HepG2 (cell line): Measurements from ENCODE around the gene ZNF177. TPM values are rescaled to one million over a fixed set of nuclear protein-coding genes. Genes with fewer than 3 reads are reported as not detected.

Experiments
- ATAC-seq: fragments of 200-7000 bp; cut with Tn5 transposase; 3 replicates; pipeline ENCODE4 v1.9.1; 2020; ENCODE audit warnings: mild to moderate bottlenecking, moderate library complexity
- BruUV-seq: library from RNA; stranded (reverse); fragments of 400-500 nt; replicated peaks from 2 replicates; lab custom pipeline; 2021; lab: Mats Ljungman, UMichigan
- CTCF ChIA-PET: fragments of 300-600 bp; formaldehyde crosslinking; extraction: SDS; loops from one replicate; lab custom pipeline; 2021; ENCODE audit warnings: low total read pairs, inconsistent platforms, low intra/inter-chr PET ratio; lab: Yijun Ruan, JAX
- POLR2A ChIA-PET: fragments of 350-600 bp; sonication (Branson Sonifier 250); formaldehyde crosslinking; loops from one replicate; lab custom pipeline; 2020; ENCODE audit warnings: antibody characterized with exemption, inconsistent platforms; lab: Yijun Ruan, JAX
- DNase-seq: peaks from one replicate; pipeline ENCODE4 v3.0.0-alpha.2; 2015; ENCODE audit warnings: low spot score
- FAIRE-seq: peaks from 3 replicates; lab custom pipeline; 2011; peaks lifted over from hg19 to GRCh38; lab: Jason Lieb, UNC
- H2AFZ ChIP-seq: one replicate; pipeline ENCODE4 v1.6.1; 2011; ENCODE audit warnings: low read length, inconsistent platforms
- H3K27ac ChIP-seq: fragments of 300-600 bp; 3 replicates; pipeline ENCODE4 v1.8.0; 2011; ENCODE audit warnings: mixed run types, mild to moderate bottlenecking, mixed read lengths, low read length, inconsistent platforms; ENCODE audit not compliant: insufficient read depth; ENCODE audit errors: extremely low read length
- H3K27me3 ChIP-seq, 2 experiments: fragments of 200-600 bp in 1 of 2; 2 replicates in 1 of 2; 3 replicates in 1 of 2; pipeline versions ENCODE4 v1.6.0 to v1.8.0; 2011; ENCODE audit warnings: low read length in 2 of 2, mild to moderate bottlenecking in 2 of 2, moderate library complexity in 2 of 2, inconsistent platforms in 1 of 2; ENCODE audit not compliant: insufficient read depth in 2 of 2, control insufficient read depth in 1 of 2
- H3K36me3 ChIP-seq, 2 experiments: fragments of 200-600 bp in 1 of 2; replicated peaks in 1 of 2; 2 replicates in 1 of 2; 3 replicates in 1 of 2; pipeline versions ENCODE4 v1.5.1 to v1.8.0; 2011; ENCODE audit warnings: low read length in 2 of 2, inconsistent platforms in 1 of 2; ENCODE audit not compliant: insufficient read depth in 2 of 2, control insufficient read depth in 1 of 2
- H3K4me1 ChIP-seq: 2 replicates; pipeline ENCODE4 v1.5.1; 2012; ENCODE audit warnings: low read length, inconsistent platforms; ENCODE audit not compliant: insufficient read depth
- H3K4me2 ChIP-seq: 2 replicates; pipeline ENCODE4 v1.6.0; 2011; ENCODE audit warnings: low read depth, low read length, inconsistent platforms
- H3K4me3 ChIP-seq, 3 experiments: fragments of 200-600 bp in 1 of 3; sonication (generic), shearing (Covaris generic) in 1 of 3; replicated peaks in 1 of 3; 2 replicates each; pipeline ENCODE4 v1.5.1; 2011 to 2016; ENCODE audit warnings: low read length in 3 of 3, inconsistent platforms in 2 of 3, low read depth in 2 of 3, mild to moderate bottlenecking in 2 of 3, control low read depth in 1 of 3, mixed read lengths in 1 of 3; ENCODE audit not compliant: insufficient read depth in 1 of 3
- H3K79me2 ChIP-seq: one replicate; pipeline ENCODE4 v1.6.1; 2011; ENCODE audit warnings: low read length, inconsistent platforms; ENCODE audit not compliant: insufficient read depth
- H3K9ac ChIP-seq: 2 replicates; pipeline ENCODE4 v1.6.0; 2011; ENCODE audit warnings: mild to moderate bottlenecking, low read depth, low read length, inconsistent platforms; ENCODE audit not compliant: insufficient read depth
- H3K9me3 ChIP-seq: 2 replicates; pipeline ENCODE4 v1.5.1; 2012; ENCODE audit warnings: mild to moderate bottlenecking, low read length
- H4K20me1 ChIP-seq: 2 replicates; pipeline ENCODE4 v1.6.0; 2011; ENCODE audit warnings: inconsistent platforms, mild to moderate bottlenecking, low read length, moderate library complexity; ENCODE audit not compliant: insufficient read depth
- DNMT3B ChIP-seq: conservative IDR thresholded peaks from 2 replicates; pipeline ENCODE4 v1.6.1; 2016; ENCODE audit warnings: missing biosample characterization, control low read depth
- FOSL1 ChIP-seq: sonication (generic); formaldehyde crosslinking; IDR thresholded peaks from 2 replicates; pipeline ENCODE4 v1.9.0; 2021; ENCODE audit warnings: missing genetic modification reagents, borderline replicate concordance
- HOXA9 ChIP-seq: sonication (generic); formaldehyde crosslinking; IDR thresholded peaks from 2 replicates; pipeline ENCODE4 v1.8.1; 2022; ENCODE audit warnings: missing genetic modification reagents, mild to moderate bottlenecking, moderate library complexity, borderline replicate concordance
- TCF12 ChIP-seq, 2 experiments: fragments of 450-650 bp in 1 of 2; sonication (generic) in 1 of 2; formaldehyde crosslinking in 1 of 2; IDR thresholded peaks; 2 replicates each; pipeline versions ENCODE4 v1.6.1 to v1.8.0; 2017 to 2022; ENCODE audit warnings: antibody characterized with exemption in 1 of 2, mild to moderate bottlenecking in 1 of 2, missing genetic modification reagents in 1 of 2, moderate library complexity in 1 of 2
- TEAD2 ChIP-seq: sonication (generic); formaldehyde crosslinking; IDR thresholded peaks from 2 replicates; pipeline ENCODE4 v1.9.0; 2021; ENCODE audit warnings: missing genetic modification reagents
- ZNF12 ChIP-seq: sonication (generic); formaldehyde crosslinking; IDR thresholded peaks from 2 replicates; pipeline ENCODE4 v1.5.0; 2020; ENCODE audit warnings: missing genetic modification reagents
- ZNF282 ChIP-seq: fragments of 450-650 bp; IDR thresholded peaks from 2 replicates; pipeline ENCODE4 v1.6.1; 2018; ENCODE audit not compliant: partially characterized antibody
- ZNF562 ChIP-seq: sonication (generic); formaldehyde crosslinking; IDR thresholded peaks from 2 replicates; pipeline ENCODE4 v1.8.0; 2022; ENCODE audit warnings: missing genetic modification reagents, borderline replicate concordance
- ZNF567 ChIP-seq: sonication (generic); formaldehyde crosslinking; IDR thresholded peaks from 2 replicates; pipeline ENCODE4 v1.8.1; 2023; ENCODE audit warnings: mild to moderate bottlenecking, missing genetic modification reagents, borderline replicate concordance
- WGBS: methylation state at CpG from one replicate; pipeline ENCODE4 v1.1.6; 2017; ENCODE audit warnings: low lambda C conversion rate; 5-methylcytosine and 5-hydroxymethylcytosine counted together
- in situ Hi-C: cut with HindIII; loops from 2 replicates; pipeline ENCODE4 v1.10.0; 2017; ENCODE audit warnings: low pct_unique_long_range_greater_than_20kb; ENCODE audit not compliant: extremely low pct_ligation_motif_present
- intact Hi-C: fragments of 100-400 bp; cut with micrococcal nuclease; formaldehyde crosslinking; loops from one replicate; pipeline ENCODE4 v1.10.0; 2022; ENCODE audit not compliant: unreplicated experiment
- polyA plus RNA-seq, 8 experiments: library from polyadenylated mRNA; depleted of rRNA in 3 of 8; stranded (reverse) in 7 of 8; unstranded in 1 of 8; fragments of >200 nt; fragmentation: Illumina TruSeq in 4 of 8; extraction: Trizol in 4 of 8; gene quantifications; 2 replicates each; pipeline versions ENCODE4 v1.2.1 to v1.2.3, GENCODE V29; 2011 to 2016; ENCODE audit warnings: low read depth in 4 of 8, missing spikeins in 1 of 8, mixed read lengths in 1 of 8; ENCODE audit not compliant: insufficient read depth in 1 of 8
- total RNA-seq, 5 experiments: library from RNA; depleted of rRNA; stranded (reverse); fragments of >200 nt; fragmentation: Illumina TruSeq; extraction: Trizol; gene quantifications; 2 replicates each; pipeline ENCODE4 v1.2.3, GENCODE V29; 2016; ENCODE audit warnings: low read depth in 1 of 5
- TF ChIP-seq, protein P1 (sequence below): sonication (generic); formaldehyde crosslinking; IDR thresholded peaks from 2 replicates; pipeline ENCODE4 v1.8.1; 2023; ENCODE audit warnings: missing genetic modification reagents, inconsistent platforms, borderline replicate concordance

The ZNF177 gene
- total and polyA plus RNA-seq, 2 of the 13 experiments (the other 11 are each of a cell fraction or from before 2014, with no cell fraction given), result 0.62 to 0.71 TPM

DNA sequence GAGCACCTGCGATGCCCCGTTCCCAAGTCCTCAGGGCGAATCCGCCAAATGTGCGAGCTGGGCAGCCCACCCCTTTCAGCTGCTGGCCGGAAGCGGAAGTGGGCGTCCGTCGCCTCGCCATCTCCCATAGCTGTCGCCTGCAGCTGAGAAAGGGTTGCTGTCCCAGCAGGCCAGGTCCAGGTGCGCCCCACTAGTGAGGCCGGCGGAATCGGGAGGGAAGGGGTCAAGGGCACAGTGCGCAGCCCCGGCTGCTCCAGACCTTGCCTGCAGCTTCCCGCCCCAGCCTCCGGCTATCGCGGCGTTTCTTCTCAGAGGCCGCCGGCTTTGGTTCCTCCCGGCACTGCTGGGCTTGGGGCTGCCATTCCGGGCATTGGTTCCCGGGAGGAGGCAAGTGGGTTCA, at the start of gene ZNF177 (continued):
- no peak for TF ChIP-seq HOXA9 (CRISPR knock-in tag)
- no peak for TF ChIP-seq ZNF567 (CRISPR knock-in tag)

DNA sequence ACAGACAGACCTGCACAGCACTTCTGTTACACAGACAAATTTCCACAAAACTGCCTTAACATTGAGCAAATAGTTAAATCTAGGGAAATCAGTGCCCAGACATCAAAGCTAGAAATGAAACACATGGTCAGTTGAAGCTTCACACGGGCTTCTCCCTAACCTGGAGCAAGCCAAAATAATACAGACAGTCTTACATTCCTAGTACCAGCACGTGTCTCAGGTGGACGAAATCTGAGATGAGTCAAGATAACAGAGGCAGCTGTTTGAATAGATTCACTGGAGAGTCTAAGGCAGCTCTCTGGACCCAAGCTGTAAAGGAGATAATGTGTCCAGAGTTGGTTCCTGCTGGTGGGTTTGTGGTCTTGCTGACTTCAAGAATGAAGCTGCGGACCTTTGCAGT, 49.1 kb upstream of the ZNF177 start:
- 21% methylated on average over 4 of the region's 4 CpGs for WGBS
- H3K36me3 ChIP-seq, result no peaks in the 10 kb centered on the region
- H3K9ac ChIP-seq, result no peak overlapping the region
- intact Hi-C loops, result loop anchor here (5.0 to 10.0 kb wide), 2 partner anchors 274 to 481 kb away; no protein-coding TSS in a partner anchor
- H2AFZ ChIP-seq, result no peak overlapping the region
- peaks cover 6% of the 10 kb centered on the region; the same call in 1 of the 2 replicates for H3K4me1 ChIP-seq
- no peak overlapping the region for H3K4me3 ChIP-seq
- TF ChIP-seq, protein P1, sequence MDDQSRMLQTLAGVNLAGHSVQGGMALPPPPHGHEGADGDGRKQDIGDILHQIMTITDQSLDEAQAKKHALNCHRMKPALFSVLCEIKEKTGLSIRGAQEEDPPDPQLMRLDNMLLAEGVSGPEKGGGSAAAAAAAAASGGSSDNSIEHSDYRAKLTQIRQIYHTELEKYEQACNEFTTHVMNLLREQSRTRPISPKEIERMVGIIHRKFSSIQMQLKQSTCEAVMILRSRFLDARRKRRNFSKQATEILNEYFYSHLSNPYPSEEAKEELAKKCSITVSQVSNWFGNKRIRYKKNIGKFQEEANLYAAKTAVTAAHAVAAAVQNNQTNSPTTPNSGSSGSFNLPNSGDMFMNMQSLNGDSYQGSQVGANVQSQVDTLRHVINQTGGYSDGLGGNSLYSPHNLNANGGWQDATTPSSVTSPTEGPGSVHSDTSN (CRISPR knock-in tag), result no peak
- TF ChIP-seq ZNF282, result no peak
- TF ChIP-seq TCF12 (IDR thresholded peaks at IDR 0.05), result no peak
- no peak for TF ChIP-seq TCF12 (CRISPR knock-in tag; IDR thresholded peaks at IDR 0.05)
- TF ChIP-seq FOSL1 (CRISPR knock-in tag), result no peak
- no peak for TF ChIP-seq ZNF562 (CRISPR knock-in tag)
- TF ChIP-seq DNMT3B, result no peak
- no peak for TF ChIP-seq ZNF12
- no peak for TF ChIP-seq TEAD2 (CRISPR knock-in tag)
- ChIA-PET CTCF (no interaction called here), POLR2A (no interaction called here)
- H3K79me2 ChIP-seq, result peaks cover under 1% of the 10 kb centered on the region
- DNase-seq (no peak), ATAC-seq (no peak), FAIRE-seq (no peak)
- H3K9me3 ChIP-seq, result 0 out of 2 replicates have a peak, but pooled peaks cover 15% of the 10 kb centered on the region
- no peaks in the 10 kb centered on the region for H4K20me1 ChIP-seq
- no peak overlapping the region for H3K27ac ChIP-seq
- no TSS peak for BruUV-seq
- H3K27me3 ChIP-seq, result no peaks in the 10 kb centered on the region
- in situ Hi-C loops, result loop anchor here (5.0 kb wide), 1 partner anchor 484 kb away; no protein-coding TSS in a partner anchor
- no peak overlapping the region for H3K4me2 ChIP-seq
